COLO829 (cell line): ENCODE data around the gene PLB1.

ENCODE experiments used
- DNase-seq: peaks from one replicate; pipeline ENCODE4 v3.0.0; 2012; ENCODE audit warnings: low spot score

Gene PLB1

GRCh38 chr2:28591711-28592335, 96.0 kb downstream of the PLB1 start:
- no peak for DNase-seq

- no peak for DNase-seq
These were observed 96.6 kb downstream of the PLB1 start for GRCh38 chr2:28592481-28592880.

GRCh38 chr2:28593160-28593755, 97.4 kb downstream of the PLB1 start:
- no peak for DNase-seq

- no peak for DNase-seq
These were observed 98.1 kb downstream of the PLB1 start for GRCh38 chr2:28594000-28594331.

GRCh38 chr2:28594332-28595108, 98.7 kb downstream of the PLB1 start:
- DNase-seq: peak; percentile 89

GRCh38 chr2:28595323-28595722, 99.5 kb downstream of the PLB1 start:
- DNase-seq: no peak

- no peak for DNase-seq
These were observed 102.6 kb downstream of the PLB1 start for GRCh38 chr2:28598484-28598883.

- no peak for DNase-seq
These were observed 104.3 kb downstream of the PLB1 start for GRCh38 chr2:28600181-28600580.

GRCh38 chr2:28601616-28602015, 105.8 kb downstream of the PLB1 start:
- DNase-seq: no peak

- no peak for DNase-seq
These were observed 106.3 kb downstream of the PLB1 start for GRCh38 chr2:28602136-28602660.

GRCh38 chr2:28602751-28603639, 107.1 kb downstream of the PLB1 start:
- DNase-seq: no peak

GRCh38 chr2:28603821-28604220, 108.0 kb downstream of the PLB1 start:
- no peak for DNase-seq

- no peak for DNase-seq
These were observed 108.5 kb downstream of the PLB1 start for GRCh38 chr2:28604284-28604843.

GRCh38 chr2:28606986-28607441, 111.2 kb downstream of the PLB1 start:
- no peak for DNase-seq

- no peak for DNase-seq
These were observed 112.1 kb downstream of the PLB1 start for GRCh38 chr2:28607730-28608499.

GRCh38 chr2:28608500-28609424, 112.9 kb downstream of the PLB1 start:
- no peak for DNase-seq

GRCh38 chr2:28610583-28611201, 114.8 kb downstream of the PLB1 start:
- peak; percentile 83 for DNase-seq

- DNase-seq: no peak
These were observed 116.4 kb downstream of the PLB1 start for GRCh38 chr2:28612131-28612812.

GRCh38 chr2:28613186-28613585, 117.3 kb downstream of the PLB1 start:
- DNase-seq: no peak
